GM23338 (cell line): ENCODE measurements around the gene MCTP2.

Source experiments
- CREB1 ChIP-seq: fragments of 250-450 bp; sonication (Bioruptor Pico); IDR thresholded peaks from 2 replicates; pipeline ENCODE4 v1.5.0; 2020; ENCODE audit warnings: low read depth, mild to moderate bottlenecking, moderate library complexity
- CTCF ChIP-seq, 2 experiments: fragments of 200-600 bp in 1 of 2; sonication (generic) in 1 of 2; conservative IDR thresholded peaks; 2 replicates each; pipeline versions ENCODE4 v1.5.1 to v1.6.1; 2016 to 2017; ENCODE audit warnings: antibody characterized with exemption in 2 of 2, low read depth in 2 of 2, mild to moderate bottlenecking in 2 of 2, moderate library complexity in 1 of 2
- EZH2 ChIP-seq: fragments of 200-600 bp; sonication (generic); IDR thresholded peaks from one replicate; pipeline ENCODE4 v1.8.0; 2017; ENCODE audit warnings: antibody characterized with exemption, mild to moderate bottlenecking, low read depth; ENCODE audit not compliant: unreplicated experiment
- EZH2phosphoT487 ChIP-seq: fragments of 200-600 bp; sonication (generic); IDR thresholded peaks from one replicate; pipeline ENCODE4 v1.8.1; 2018; ENCODE audit warnings: antibody characterized with exemption; ENCODE audit not compliant: unreplicated experiment
- POLR2AphosphoS5 ChIP-seq: IDR thresholded peaks from 2 replicates; pipeline ENCODE4 v1.6.1; 2016; ENCODE audit warnings: antibody characterized with exemption, low read depth
- ZNF114 ChIP-seq: fragments of 250-450 bp; sonication (Bioruptor Pico); IDR thresholded peaks from 2 replicates; pipeline ENCODE4 v1.5.0; 2020; ENCODE audit warnings: mild to moderate bottlenecking, moderate library complexity
- TF ChIP-seq, protein P1 (sequence below): IDR thresholded peaks from one replicate; pipeline ENCODE4 v1.6.1; 2018; ENCODE audit warnings: antibody characterized with exemption; ENCODE audit not compliant: unreplicated experiment

DNA sequence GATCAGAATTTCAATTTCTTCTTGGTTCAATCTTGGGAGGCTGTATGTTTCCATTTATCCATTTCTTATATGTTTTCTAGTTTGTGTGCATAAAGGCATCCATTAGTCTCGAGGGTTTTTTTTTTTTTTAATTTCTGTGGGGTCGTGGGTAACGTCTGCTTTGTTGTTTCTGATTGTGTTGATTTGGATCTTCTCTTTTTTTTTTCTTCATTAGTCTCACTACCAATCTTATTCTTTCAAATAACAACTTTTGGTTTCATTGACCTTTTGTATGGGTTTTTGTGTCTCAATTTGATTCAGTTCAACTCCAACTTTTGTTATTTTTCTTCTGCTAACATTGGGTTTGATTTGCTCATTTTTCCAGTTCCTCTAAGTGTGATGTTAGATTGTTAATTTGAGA, 48.9 kb downstream of the MCTP2 start:
- TF ChIP-seq CTCF (conservative IDR thresholded peaks at IDR 0.05; ENCODE audit: low read depth in 2 of 2) = no peak
- TF ChIP-seq POLR2AphosphoS5 = no peak
- TF ChIP-seq ZNF114 = no peak
- no peak for TF ChIP-seq EZH2phosphoT487
- TF ChIP-seq, protein P1, sequence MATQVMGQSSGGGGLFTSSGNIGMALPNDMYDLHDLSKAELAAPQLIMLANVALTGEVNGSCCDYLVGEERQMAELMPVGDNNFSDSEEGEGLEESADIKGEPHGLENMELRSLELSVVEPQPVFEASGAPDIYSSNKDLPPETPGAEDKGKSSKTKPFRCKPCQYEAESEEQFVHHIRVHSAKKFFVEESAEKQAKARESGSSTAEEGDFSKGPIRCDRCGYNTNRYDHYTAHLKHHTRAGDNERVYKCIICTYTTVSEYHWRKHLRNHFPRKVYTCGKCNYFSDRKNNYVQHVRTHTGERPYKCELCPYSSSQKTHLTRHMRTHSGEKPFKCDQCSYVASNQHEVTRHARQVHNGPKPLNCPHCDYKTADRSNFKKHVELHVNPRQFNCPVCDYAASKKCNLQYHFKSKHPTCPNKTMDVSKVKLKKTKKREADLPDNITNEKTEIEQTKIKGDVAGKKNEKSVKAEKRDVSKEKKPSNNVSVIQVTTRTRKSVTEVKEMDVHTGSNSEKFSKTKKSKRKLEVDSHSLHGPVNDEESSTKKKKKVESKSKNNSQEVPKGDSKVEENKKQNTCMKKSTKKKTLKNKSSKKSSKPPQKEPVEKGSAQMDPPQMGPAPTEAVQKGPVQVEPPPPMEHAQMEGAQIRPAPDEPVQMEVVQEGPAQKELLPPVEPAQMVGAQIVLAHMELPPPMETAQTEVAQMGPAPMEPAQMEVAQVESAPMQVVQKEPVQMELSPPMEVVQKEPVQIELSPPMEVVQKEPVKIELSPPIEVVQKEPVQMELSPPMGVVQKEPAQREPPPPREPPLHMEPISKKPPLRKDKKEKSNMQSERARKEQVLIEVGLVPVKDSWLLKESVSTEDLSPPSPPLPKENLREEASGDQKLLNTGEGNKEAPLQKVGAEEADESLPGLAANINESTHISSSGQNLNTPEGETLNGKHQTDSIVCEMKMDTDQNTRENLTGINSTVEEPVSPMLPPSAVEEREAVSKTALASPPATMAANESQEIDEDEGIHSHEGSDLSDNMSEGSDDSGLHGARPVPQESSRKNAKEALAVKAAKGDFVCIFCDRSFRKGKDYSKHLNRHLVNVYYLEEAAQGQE = no peak
- no peak for TF ChIP-seq CREB1 (CRISPR knock-in tag)
- no peak for TF ChIP-seq EZH2
